Osteoblast (primary cell): ENCODE data around the gene SKIC8. TPM values are rescaled to one million over a fixed set of nuclear protein-coding genes. Genes with fewer than 3 reads are reported as not detected.

Experiments used
- DNase-seq: peaks from one replicate; pipeline ENCODE4 v3.0.0; 2011; ENCODE audit warnings: low spot score, mixed read lengths; ENCODE audit not compliant: insufficient read length; ENCODE audit errors: missing footprints
- H2AFZ ChIP-seq: 2 replicates; pipeline ENCODE4 v1.6.0; 2011; ENCODE audit warnings: mild to moderate bottlenecking, low read length
- H3K27ac ChIP-seq: 2 replicates; pipeline ENCODE4 v1.5.1; 2011; ENCODE audit warnings: mild to moderate bottlenecking, low read depth, low read length, moderate library complexity
- H3K27me3 ChIP-seq: 2 replicates; pipeline ENCODE4 v1.6.0; 2012; ENCODE audit warnings: mild to moderate bottlenecking, control low read depth, inconsistent platforms, low read length, moderate library complexity; ENCODE audit not compliant: insufficient read depth
- H3K36me3 ChIP-seq: 2 replicates; pipeline ENCODE4 v1.5.1; 2011; ENCODE audit warnings: mild to moderate bottlenecking, low read length, control low read depth, moderate library complexity; ENCODE audit not compliant: insufficient read depth
- H3K4me1 ChIP-seq: 2 replicates; pipeline ENCODE4 v1.5.1; 2011; ENCODE audit warnings: mild to moderate bottlenecking, low read length, control low read depth, moderate library complexity; ENCODE audit not compliant: insufficient read depth
- H3K4me2 ChIP-seq: 2 replicates; pipeline ENCODE4 v1.6.0; 2011; ENCODE audit warnings: mild to moderate bottlenecking, low read length; ENCODE audit not compliant: insufficient read depth
- H3K4me3 ChIP-seq: fragments of 200-600 bp; sonication (generic); 3 replicates; pipeline ENCODE4 v1.5.1; 2012; ENCODE audit warnings: mild to moderate bottlenecking, low read length, inconsistent platforms; ENCODE audit not compliant: insufficient read depth
- H3K79me2 ChIP-seq: 2 replicates; pipeline ENCODE4 v1.6.0; 2012; ENCODE audit warnings: mild to moderate bottlenecking, low read length, control low read depth, inconsistent platforms; ENCODE audit not compliant: insufficient read depth
- H3K9me3 ChIP-seq: 2 replicates; pipeline ENCODE4 v1.5.1; 2011; ENCODE audit warnings: low read depth, low read length, control low read depth
- H4K20me1 ChIP-seq: 2 replicates; pipeline ENCODE4 v1.6.0; 2012; ENCODE audit warnings: mild to moderate bottlenecking, low read length, control low read depth; ENCODE audit not compliant: insufficient read depth
- total RNA-seq: library from RNA; depleted of rRNA; stranded (reverse); fragments of >200 nt; gene quantifications from 2 replicates; pipeline ENCODE4 v1.2.3, GENCODE V29; 2012
- TF ChIP-seq, protein P1 (sequence below): IDR thresholded peaks from 2 replicates; pipeline ENCODE4 v1.5.1; 2011; ENCODE audit warnings: mild to moderate bottlenecking, low read depth, low read length, moderate library complexity; ENCODE audit errors: extremely low read depth

The SKIC8 gene
- total RNA-seq, 1 donor: 62.6 TPM

DNA sequence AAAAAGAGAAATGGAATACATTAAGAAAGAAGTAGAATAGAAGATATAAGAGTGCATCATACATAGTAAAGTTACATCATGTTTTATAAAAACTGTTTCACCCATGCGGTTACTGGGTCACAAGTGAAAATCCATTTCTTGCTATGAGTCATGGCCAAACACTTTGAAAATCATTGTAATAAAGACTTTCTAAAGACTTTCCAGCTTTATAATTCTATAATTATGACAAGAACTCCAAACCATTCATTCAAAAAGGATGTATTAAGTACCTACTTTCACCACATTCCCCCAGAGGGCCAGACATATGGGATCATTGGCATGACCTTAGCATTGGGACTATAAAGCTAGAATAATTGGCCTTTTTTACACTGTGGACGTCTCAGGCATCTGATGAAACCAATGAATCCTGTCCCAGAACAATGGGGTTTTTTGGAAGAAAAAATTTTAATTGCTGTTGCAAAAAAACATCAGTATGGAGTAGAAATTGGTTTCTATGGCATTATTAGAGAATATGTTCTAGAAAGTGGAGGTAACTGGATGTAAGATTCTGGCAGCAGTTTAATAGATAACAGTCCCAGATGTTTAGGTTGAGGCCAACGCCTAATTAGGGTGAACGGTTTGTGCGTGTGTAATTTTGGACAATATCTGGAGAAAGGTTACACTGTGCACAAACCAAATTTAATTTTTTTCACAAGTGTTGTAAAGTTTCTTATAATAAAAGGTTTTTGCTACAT lies 3.3 kb upstream of the SKIC8 start:
- peak; percentile 92 for DNase-seq
- TF ChIP-seq, protein P1, sequence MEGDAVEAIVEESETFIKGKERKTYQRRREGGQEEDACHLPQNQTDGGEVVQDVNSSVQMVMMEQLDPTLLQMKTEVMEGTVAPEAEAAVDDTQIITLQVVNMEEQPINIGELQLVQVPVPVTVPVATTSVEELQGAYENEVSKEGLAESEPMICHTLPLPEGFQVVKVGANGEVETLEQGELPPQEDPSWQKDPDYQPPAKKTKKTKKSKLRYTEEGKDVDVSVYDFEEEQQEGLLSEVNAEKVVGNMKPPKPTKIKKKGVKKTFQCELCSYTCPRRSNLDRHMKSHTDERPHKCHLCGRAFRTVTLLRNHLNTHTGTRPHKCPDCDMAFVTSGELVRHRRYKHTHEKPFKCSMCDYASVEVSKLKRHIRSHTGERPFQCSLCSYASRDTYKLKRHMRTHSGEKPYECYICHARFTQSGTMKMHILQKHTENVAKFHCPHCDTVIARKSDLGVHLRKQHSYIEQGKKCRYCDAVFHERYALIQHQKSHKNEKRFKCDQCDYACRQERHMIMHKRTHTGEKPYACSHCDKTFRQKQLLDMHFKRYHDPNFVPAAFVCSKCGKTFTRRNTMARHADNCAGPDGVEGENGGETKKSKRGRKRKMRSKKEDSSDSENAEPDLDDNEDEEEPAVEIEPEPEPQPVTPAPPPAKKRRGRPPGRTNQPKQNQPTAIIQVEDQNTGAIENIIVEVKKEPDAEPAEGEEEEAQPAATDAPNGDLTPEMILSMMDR: no peak
- H3K4me3 ChIP-seq: no peak overlapping the region
- H2AFZ ChIP-seq: no peak overlapping the region
- no peaks in the 10 kb centered on the region for H3K27me3 ChIP-seq
- H3K27ac ChIP-seq: peak overlapping the region; percentile 37
- peaks cover 16% of the 10 kb centered on the region for H3K79me2 ChIP-seq
- H4K20me1 ChIP-seq: no peaks in the 10 kb centered on the region
- no peaks in the 10 kb centered on the region for H3K9me3 ChIP-seq
- peak overlapping the region; percentile 41 for H3K4me2 ChIP-seq
- H3K36me3 ChIP-seq: no peaks in the 10 kb centered on the region
- peaks cover 65% of the 10 kb centered on the region for H3K4me1 ChIP-seq

DNA sequence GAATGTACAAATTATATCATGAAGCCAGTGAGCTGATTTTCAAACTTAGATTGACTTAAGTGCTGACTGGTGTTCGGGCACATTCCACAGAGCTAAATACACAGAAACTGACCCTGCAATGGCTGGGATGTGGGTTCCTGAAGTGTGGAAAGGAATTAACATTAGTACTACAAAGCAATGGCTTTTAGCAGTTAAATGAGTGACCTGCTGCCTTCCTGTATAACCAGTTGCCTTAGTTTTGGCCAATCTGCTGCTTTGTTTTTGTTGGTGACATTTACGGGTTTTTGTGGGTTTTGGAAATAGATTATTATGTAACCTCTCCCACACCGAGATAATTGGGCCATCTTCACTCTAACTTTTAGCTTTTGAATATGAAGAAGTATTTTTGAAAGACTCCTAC lies 2.4 kb upstream of the SKIC8 start:
- peak overlapping the region; percentile 37 for H3K27ac ChIP-seq
- TF ChIP-seq, protein P1: no peak
- H3K79me2 ChIP-seq: peaks cover 26% of the 10 kb centered on the region
- H3K4me2 ChIP-seq: peak overlapping the region; percentile 41
- no peak for DNase-seq
- no peaks in the 10 kb centered on the region for H3K9me3 ChIP-seq
- H2AFZ ChIP-seq: no peak overlapping the region
- H3K36me3 ChIP-seq: no peaks in the 10 kb centered on the region
- H3K27me3 ChIP-seq: no peaks in the 10 kb centered on the region
- H4K20me1 ChIP-seq: peaks cover 7% of the 10 kb centered on the region
- peak overlapping the region; percentile 7 for H3K4me3 ChIP-seq
- peaks cover 63% of the 10 kb centered on the region for H3K4me1 ChIP-seq

DNA sequence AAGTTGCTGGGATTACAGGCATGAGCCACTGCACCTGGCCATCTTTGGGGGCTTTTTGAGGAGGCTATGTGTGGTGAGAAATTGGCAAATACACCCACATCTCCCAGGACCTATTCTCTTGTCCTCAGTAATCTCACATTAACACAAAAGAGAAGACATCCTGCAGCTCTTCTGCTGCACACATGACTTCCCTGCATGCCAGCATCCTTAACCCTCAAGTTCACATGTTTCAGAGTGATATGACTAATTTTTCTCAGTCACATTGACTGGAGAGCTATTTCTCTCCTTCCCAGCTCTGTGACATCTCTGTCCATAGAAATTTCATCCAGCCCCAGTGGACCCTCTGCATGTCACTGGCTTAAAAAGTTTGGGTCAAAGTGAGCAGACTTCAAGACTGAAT lies 1.9 kb upstream of the SKIC8 start:
- Histone ChIP-seq H3K4me2 (peak overlapping the region; percentile 41), H3K36me3 (no peaks in the 10 kb centered on the region), H4K20me1 (peaks cover 7% of the 10 kb centered on the region), H3K4me3 (no peak overlapping the region), H3K27ac (no peak overlapping the region), H3K79me2 (peaks cover 31% of the 10 kb centered on the region), H3K9me3 (no peaks in the 10 kb centered on the region), H3K4me1 (peaks cover 58% of the 10 kb centered on the region), H2AFZ (no peak overlapping the region), H3K27me3 (no peaks in the 10 kb centered on the region)
- TF ChIP-seq, protein P1: no peak
- no peak for DNase-seq

DNA sequence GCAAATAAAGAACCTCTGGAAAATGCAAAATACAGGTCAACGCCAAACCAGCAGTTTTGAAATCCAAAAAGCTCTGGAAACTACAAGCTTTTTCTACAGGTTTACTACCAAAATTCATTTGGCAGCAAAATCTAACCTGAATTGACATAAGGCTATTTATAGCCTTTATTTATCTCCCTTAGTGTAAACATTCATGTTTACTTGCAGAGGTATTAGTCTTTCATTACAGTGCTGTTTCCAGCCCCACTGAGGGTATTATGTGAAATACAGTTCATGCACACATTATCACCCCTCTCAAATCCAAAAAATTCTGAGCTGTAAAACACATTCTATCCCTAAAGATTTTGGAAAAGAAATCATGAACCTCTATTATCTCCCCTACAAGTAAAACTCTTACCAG lies 7.2 kb downstream of the SKIC8 start:
- Histone ChIP-seq H4K20me1 (peaks cover 15% of the 10 kb centered on the region), H3K4me3 (no peak overlapping the region), H3K79me2 (peaks cover 23% of the 10 kb centered on the region), H3K36me3 (peaks cover 73% of the 10 kb centered on the region), H3K27ac (no peak overlapping the region), H3K27me3 (no peaks in the 10 kb centered on the region), H2AFZ (no peak overlapping the region), H3K4me1 (no peaks in the 10 kb centered on the region), H3K4me2 (no peak overlapping the region), H3K9me3 (no peaks in the 10 kb centered on the region)
- DNase-seq: no peak
- TF ChIP-seq, protein P1: no peak
